ENCODE measurements around the gene ILF3.

The ILF3 gene

DNA sequence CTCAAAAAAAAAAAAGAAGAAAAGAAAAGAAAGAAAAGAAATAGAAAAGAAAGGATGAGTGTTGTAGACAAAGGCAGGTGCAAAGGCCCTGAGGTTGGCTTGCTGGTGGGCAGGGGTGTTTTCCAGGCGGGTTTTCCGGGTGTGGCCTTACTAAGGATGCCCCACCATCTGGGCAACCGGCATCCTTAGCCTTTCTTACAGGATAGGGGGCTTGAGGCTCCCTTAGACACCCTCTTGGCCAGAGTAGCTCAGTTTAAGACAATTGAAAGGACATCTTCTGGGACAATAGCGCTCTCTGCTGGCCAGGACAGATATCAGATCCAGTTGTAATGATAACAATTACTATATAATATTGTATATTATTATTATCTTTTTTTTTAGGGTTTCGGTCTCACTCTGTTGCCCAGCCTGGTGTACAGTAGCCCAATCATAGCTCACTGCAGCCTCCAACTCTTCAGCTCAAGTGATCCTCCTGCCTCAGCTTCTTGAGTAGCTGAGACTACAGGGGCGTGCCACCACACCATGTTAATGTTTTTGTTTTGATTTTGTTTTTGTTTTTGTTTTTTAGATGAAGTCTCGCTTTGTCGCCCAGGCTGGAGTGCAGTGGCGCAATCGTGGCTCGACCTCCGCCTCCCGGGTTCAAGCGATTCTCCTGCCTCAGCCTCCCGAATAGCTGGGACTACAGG lies 45.6 kb downstream of the ILF3 start:
- Histone ChIP-seq H3K4me1 (ENCODE audit: control insufficient read depth, insufficient read depth, low read length, unreplicated experiment) (no peaks in the 10 kb centered on the region), H3K79me2 (ENCODE audit: control insufficient read depth, insufficient read depth, low read length, unreplicated experiment) (peaks cover 4% of the 10 kb centered on the region), H2AFZ (ENCODE audit: low read length, unreplicated experiment) (no peak overlapping the region), H3K36me3 (ENCODE audit: insufficient read depth, low read length) (no peaks in the 10 kb centered on the region), H3K4me3 (ENCODE audit: low read depth, low read length) (no peak overlapping the region), H3K27ac (ENCODE audit: low read depth, low read length) (no peak overlapping the region), H3K27me3 (ENCODE audit: insufficient read depth, low read length) (no peaks in the 10 kb centered on the region)

DNA sequence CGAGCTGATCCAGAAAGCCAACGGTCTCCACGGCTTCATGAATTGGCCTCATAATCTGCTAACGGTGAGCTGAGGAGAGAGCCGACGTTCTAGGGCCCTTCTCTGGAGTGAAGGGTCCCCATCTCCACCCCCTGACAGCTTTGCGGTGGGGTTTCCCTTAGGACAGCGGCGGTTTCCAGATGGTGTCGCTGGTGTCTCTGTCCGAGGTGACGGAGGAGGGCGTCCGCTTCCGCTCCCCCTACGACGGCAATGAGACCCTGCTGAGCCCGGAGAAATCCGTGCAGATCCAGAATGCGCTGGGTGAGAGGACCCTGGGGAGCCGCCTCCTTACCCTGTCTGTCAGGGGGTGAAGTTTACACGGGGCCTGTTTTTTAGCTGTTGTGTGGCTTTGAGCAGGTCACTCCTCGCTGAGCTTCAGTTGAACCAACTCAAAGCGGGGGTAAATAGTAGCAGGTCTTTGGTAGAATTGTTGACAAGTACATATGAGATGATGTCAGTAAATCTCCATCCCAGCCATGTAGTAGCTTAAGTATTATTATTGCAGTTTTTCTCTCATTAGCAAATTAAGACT lies 47.9 kb downstream of the ILF3 start:
- peak overlapping the region; percentile 20; the same call in 1 of the 2 replicates for H3K27ac ChIP-seq (ENCODE audit: low read depth, low read length)
- peak overlapping the region; percentile 94 for H3K4me3 ChIP-seq (ENCODE audit: low read depth, low read length)
- H2AFZ ChIP-seq (ENCODE audit: low read length, unreplicated experiment), result peak overlapping the region; percentile 96
- no peaks in the 10 kb centered on the region for H3K36me3 ChIP-seq (ENCODE audit: insufficient read depth, low read length)
- H3K79me2 ChIP-seq (ENCODE audit: control insufficient read depth, insufficient read depth, low read length, unreplicated experiment), result peaks cover 4% of the 10 kb centered on the region
- no peaks in the 10 kb centered on the region for H3K27me3 ChIP-seq (ENCODE audit: insufficient read depth, low read length)
- no peaks in the 10 kb centered on the region for H3K4me1 ChIP-seq (ENCODE audit: control insufficient read depth, insufficient read depth, low read length, unreplicated experiment)

DNA sequence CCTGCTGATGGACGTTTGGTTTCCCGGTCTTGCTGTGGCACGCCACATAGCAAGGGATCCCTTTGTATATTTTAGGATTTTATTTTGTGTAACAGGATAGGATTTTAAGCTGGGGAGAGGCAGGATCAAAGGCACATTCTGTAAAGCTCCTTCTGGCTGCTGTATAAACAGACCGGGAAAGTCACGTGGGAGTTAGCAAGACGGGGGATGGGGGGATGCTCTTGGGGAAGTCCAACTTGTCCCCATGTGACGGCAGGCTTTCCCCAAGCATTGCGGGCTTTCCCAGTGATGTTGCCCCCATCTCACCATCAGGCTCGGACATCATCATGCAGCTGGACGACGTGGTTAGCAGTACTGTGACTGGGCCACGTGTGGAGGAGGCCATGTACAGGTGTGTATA lies 52.8 kb downstream of the ILF3 start:
- Histone ChIP-seq H3K36me3 (ENCODE audit: insufficient read depth, low read length) (no peaks in the 10 kb centered on the region), H3K27ac (ENCODE audit: low read depth, low read length) (no peak overlapping the region), H3K4me3 (ENCODE audit: low read depth, low read length) (no peak overlapping the region), H2AFZ (ENCODE audit: low read length, unreplicated experiment) (no peak overlapping the region), H3K27me3 (ENCODE audit: insufficient read depth, low read length) (no peaks in the 10 kb centered on the region), H3K79me2 (ENCODE audit: control insufficient read depth, insufficient read depth, low read length, unreplicated experiment) (peaks cover 3% of the 10 kb centered on the region), H3K4me1 (ENCODE audit: control insufficient read depth, insufficient read depth, low read length, unreplicated experiment) (no peaks in the 10 kb centered on the region)

DNA sequence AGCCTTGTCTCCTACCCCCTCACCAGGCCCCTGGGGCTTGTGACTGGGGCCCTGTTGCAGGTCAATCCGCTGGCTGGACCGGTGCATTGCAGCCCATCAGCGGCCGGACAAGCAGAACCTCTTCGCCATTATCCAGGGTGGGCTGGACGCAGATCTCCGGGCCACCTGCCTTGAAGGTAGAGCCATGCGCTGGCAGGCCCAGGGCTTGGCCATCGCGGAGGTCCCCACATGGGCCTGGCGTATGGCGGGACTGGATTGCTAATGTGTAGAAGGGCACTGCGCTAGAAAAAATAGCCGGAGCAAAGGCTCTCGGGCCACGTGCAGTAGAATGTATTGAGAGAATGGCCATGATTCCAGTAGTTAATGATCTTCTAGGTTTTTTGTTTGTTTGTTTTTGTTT lies 53.3 kb downstream of the ILF3 start:
- Histone ChIP-seq H3K79me2 (ENCODE audit: control insufficient read depth, insufficient read depth, low read length, unreplicated experiment) (no peaks in the 10 kb centered on the region), H3K27me3 (ENCODE audit: insufficient read depth, low read length) (no peaks in the 10 kb centered on the region), H3K4me3 (ENCODE audit: low read depth, low read length) (no peak overlapping the region), H2AFZ (ENCODE audit: low read length, unreplicated experiment) (no peak overlapping the region), H3K27ac (ENCODE audit: low read depth, low read length) (no peak overlapping the region), H3K4me1 (ENCODE audit: control insufficient read depth, insufficient read depth, low read length, unreplicated experiment) (no peaks in the 10 kb centered on the region), H3K36me3 (ENCODE audit: insufficient read depth, low read length) (no peaks in the 10 kb centered on the region)

DNA sequence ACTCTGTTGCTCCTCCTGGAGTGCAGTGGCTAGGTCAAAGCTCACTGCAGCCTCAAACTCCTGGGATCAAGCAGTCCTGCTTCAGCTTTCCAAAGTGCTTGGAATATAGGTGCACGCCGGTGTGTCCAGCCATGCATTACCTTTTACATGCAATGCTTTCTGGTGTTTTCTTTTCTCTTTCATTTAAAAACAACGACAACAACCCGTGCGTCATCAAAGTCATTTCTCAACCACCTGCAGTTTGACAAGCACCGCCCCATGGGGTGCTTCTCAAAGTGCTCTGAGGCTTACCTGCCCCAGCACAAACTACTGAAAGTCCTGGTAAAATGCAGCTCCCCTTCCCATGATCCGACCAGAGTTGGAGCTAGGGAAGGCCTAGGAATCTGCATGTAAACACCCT lies 54.1 kb downstream of the ILF3 start:
- Histone ChIP-seq H3K4me1 (ENCODE audit: control insufficient read depth, insufficient read depth, low read length, unreplicated experiment) (no peaks in the 10 kb centered on the region), H3K79me2 (ENCODE audit: control insufficient read depth, insufficient read depth, low read length, unreplicated experiment) (no peaks in the 10 kb centered on the region), H3K27ac (ENCODE audit: low read depth, low read length) (no peak overlapping the region), H2AFZ (ENCODE audit: low read length, unreplicated experiment) (no peak overlapping the region), H3K27me3 (ENCODE audit: insufficient read depth, low read length) (no peaks in the 10 kb centered on the region), H3K36me3 (ENCODE audit: insufficient read depth, low read length) (no peaks in the 10 kb centered on the region), H3K4me3 (ENCODE audit: low read depth, low read length) (no peak overlapping the region)

DNA sequence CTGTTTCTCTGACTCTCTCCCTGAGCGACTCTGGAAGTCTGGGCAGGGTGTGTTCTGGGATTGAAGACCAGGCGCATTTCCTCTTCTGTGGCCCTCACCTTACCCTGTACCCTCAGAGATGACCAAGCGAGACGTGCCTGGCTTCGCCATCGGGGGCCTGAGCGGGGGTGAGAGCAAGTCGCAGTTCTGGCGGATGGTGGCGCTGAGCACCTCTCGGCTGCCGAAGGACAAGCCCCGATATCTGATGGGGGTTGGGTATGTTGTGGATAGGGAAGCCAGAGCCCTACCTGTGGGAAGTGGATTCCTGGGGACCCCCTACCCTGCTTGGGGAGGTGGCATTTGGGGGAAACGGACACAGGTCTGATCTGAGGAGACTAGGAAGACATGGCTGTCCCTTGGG lies 57.9 kb downstream of the ILF3 start:
- Histone ChIP-seq H3K4me1 (ENCODE audit: control insufficient read depth, insufficient read depth, low read length, unreplicated experiment) (no peaks in the 10 kb centered on the region), H3K27ac (ENCODE audit: low read depth, low read length) (no peak overlapping the region), H3K79me2 (ENCODE audit: control insufficient read depth, insufficient read depth, low read length, unreplicated experiment) (no peaks in the 10 kb centered on the region), H3K36me3 (ENCODE audit: insufficient read depth, low read length) (no peaks in the 10 kb centered on the region), H3K4me3 (ENCODE audit: low read depth, low read length) (no peak overlapping the region), H3K27me3 (ENCODE audit: insufficient read depth, low read length) (no peaks in the 10 kb centered on the region), H2AFZ (ENCODE audit: low read length, unreplicated experiment) (no peak overlapping the region)

DNA sequence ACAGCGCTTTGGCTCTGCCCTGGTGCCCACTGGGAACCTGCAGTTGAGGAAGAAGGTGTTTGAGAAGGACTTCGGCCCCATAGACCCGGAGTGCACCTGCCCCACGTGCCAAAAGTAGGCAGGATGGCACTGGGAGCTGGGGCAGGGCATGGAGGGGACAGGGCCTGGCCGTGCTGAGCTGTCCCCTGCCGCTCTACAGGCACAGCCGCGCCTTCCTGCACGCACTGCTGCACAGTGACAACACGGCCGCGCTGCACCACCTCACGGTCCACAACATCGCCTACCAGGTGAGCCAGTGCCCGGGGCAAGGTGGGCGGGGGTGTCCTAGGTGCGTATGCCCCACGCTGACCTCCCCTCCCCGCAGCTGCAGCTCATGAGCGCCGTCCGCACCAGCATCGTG lies 58.6 kb downstream of the ILF3 start:
- Histone ChIP-seq H3K4me1 (ENCODE audit: control insufficient read depth, insufficient read depth, low read length, unreplicated experiment) (no peaks in the 10 kb centered on the region), H3K27ac (ENCODE audit: low read depth, low read length) (no peak overlapping the region), H3K36me3 (ENCODE audit: insufficient read depth, low read length) (no peaks in the 10 kb centered on the region), H3K4me3 (ENCODE audit: low read depth, low read length) (no peak overlapping the region), H3K79me2 (ENCODE audit: control insufficient read depth, insufficient read depth, low read length, unreplicated experiment) (no peaks in the 10 kb centered on the region), H3K27me3 (ENCODE audit: insufficient read depth, low read length) (no peaks in the 10 kb centered on the region), H2AFZ (ENCODE audit: low read length, unreplicated experiment) (no peak overlapping the region)

DNA sequence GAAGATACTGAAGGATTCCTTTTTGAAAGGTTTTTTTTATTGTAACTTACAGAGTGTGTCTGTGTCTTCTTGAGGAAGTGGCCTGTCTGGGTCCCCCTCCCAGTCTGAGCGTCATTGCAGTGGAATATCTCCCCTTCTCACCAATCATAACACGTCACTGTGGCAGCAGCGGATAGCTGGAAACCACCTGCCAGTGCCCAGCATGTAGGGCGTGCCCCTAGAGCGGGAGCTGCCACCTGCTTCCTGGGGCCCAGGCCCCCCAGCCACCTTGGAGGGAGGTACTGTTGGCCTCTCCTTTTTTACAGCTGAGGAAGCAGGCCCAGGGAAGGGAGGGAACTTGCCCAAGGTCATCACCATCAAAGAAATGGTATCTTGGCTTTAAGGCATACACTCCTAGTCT lies 59.2 kb downstream of the ILF3 start:
- Histone ChIP-seq H3K4me3 (ENCODE audit: low read depth, low read length) (no peak overlapping the region), H3K27ac (ENCODE audit: low read depth, low read length) (no peak overlapping the region), H3K27me3 (ENCODE audit: insufficient read depth, low read length) (no peaks in the 10 kb centered on the region), H3K79me2 (ENCODE audit: control insufficient read depth, insufficient read depth, low read length, unreplicated experiment) (peaks cover 4% of the 10 kb centered on the region), H2AFZ (ENCODE audit: low read length, unreplicated experiment) (no peak overlapping the region), H3K36me3 (ENCODE audit: insufficient read depth, low read length) (no peaks in the 10 kb centered on the region), H3K4me1 (ENCODE audit: control insufficient read depth, insufficient read depth, low read length, unreplicated experiment) (no peaks in the 10 kb centered on the region)

DNA sequence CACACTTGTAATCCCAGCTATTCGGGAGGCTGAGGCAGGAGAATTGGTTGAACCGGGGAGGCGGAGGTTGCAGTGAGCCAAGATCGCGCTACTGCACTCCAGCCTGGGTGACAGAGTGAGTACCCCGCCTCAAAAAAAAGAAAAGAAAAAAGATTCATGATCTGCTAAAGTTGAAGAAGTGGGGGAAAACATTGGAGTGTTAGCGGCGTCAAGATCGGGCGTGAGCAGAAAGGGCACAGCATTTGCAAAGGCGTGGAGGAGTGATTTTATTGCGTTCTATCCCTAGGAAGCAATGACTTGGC lies 62.9 kb downstream of the ILF3 start:
- H3K79me2 ChIP-seq (ENCODE audit: control insufficient read depth, insufficient read depth, low read length, unreplicated experiment), result peaks cover 39% of the 10 kb centered on the region
- no peaks in the 10 kb centered on the region; the same call in 1 of the 2 replicates for H3K36me3 ChIP-seq (ENCODE audit: insufficient read depth, low read length)
- peak overlapping the region; percentile 68 for H2AFZ ChIP-seq (ENCODE audit: low read length, unreplicated experiment)
- H3K27ac ChIP-seq (ENCODE audit: low read depth, low read length), result no peak overlapping the region
- H3K4me3 ChIP-seq (ENCODE audit: low read depth, low read length), result peak overlapping the region; percentile 57
- no peaks in the 10 kb centered on the region for H3K27me3 ChIP-seq (ENCODE audit: insufficient read depth, low read length)
- H3K4me1 ChIP-seq (ENCODE audit: control insufficient read depth, insufficient read depth, low read length, unreplicated experiment), result peaks cover 4% of the 10 kb centered on the region

DNA sequence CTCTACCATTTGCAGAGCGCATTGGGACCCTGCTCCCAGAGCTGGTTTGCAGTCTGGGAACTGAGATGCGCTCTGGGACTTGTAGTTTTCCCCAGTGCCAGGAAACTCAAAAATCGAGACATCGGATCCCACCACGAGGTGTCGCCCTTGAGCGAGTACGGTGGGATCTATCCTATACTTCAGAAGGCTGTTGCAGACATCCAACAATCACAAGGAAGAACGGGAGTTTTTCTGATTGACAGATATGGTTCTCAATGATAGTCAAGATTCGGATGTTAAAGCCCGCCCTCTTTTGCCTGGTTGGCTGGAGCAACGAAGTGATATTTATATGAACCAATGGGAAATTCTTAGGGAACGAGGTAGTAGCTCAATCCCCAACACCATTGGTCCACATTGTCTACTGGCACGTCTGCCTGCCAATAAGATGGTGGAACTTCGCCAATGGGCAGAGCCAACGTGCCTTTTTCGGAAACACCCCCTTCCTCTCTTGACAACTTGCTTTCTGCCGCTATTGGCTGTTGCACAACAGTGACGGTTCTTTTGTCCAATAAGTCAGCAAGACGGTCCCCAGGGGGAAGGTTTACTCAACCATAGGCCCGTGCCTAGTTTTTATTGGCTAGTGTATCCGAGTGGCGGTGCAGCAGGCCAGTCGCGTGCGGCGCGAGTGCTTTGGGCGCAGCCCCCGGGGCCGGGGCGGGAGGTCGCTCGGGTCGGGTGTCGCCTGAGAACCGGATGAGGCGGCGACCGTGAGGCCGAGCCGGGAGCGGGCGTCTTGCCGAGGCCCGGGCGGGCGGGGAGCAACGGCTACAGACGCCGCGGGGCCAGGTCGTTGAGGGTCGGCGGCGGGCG lies 63.4 kb downstream of the ILF3 start, which contains the start of gene DNM2:
TSS of gene DNM2 (plus strand) at position 724 of the 849 bp plus-strand sequence. CDS start 164 bp downstream, outside the sequence.
- peak within 1 kb of the TSS; percentile 84 for H3K27ac ChIP-seq (ENCODE audit: low read depth, low read length)
- peaks cover 44% of the 10 kb centered on the region for H3K79me2 ChIP-seq (ENCODE audit: control insufficient read depth, insufficient read depth, low read length, unreplicated experiment)
- H3K4me3 ChIP-seq (ENCODE audit: low read depth, low read length), result peak within 1 kb of the TSS; percentile 99
- no peaks in the 10 kb centered on the region; the same call in 1 of the 2 replicates for H3K36me3 ChIP-seq (ENCODE audit: insufficient read depth, low read length)
- H3K27me3 ChIP-seq (ENCODE audit: insufficient read depth, low read length), result no peaks in the 10 kb centered on the region
- peak within 1 kb of the TSS; percentile 75 for H2AFZ ChIP-seq (ENCODE audit: low read length, unreplicated experiment)
- H3K4me1 ChIP-seq (ENCODE audit: control insufficient read depth, insufficient read depth, low read length, unreplicated experiment), result peaks cover 4% of the 10 kb centered on the region

Data from ACC112 (cell line).